NCI-H82 treated with DMSO at 0.1 percent for 48 hours (cell line): Measurements from ENCODE around the gene OSBPL9.
"Not testable (repeated sequence)": the region's sequence is repeated elsewhere in the genome, so short reads cannot be mapped to it uniquely, and the experiment has no call there.

ENCODE experiments used
- DNase-seq: peaks from one replicate; lab custom pipeline; 2025; ENCODE audit not compliant: unreplicated experiment; lab: John Stamatoyannopoulos, UW

OSBPL9 gene

GRCh38 chr1:51607681-51608095 lies 9.2 kb upstream of the OSBPL9 start:
- no peak for DNase-seq

- not testable (repeated sequence) for DNase-seq
Measured at GRCh38 chr1:51610104-51610503, 6.8 kb upstream of the OSBPL9 start.

GRCh38 chr1:51610637-51611036 lies 6.3 kb upstream of the OSBPL9 start:
- peak; percentile 83 for DNase-seq

GRCh38 chr1:51612447-51612961 lies 4.4 kb upstream of the OSBPL9 start:
- DNase-seq: no peak

GRCh38 chr1:51615780-51616291 lies 1.1 kb upstream of the OSBPL9 start:
- DNase-seq: no peak

GRCh38 chr1:51616490-51616889 lies 402 bp upstream of the OSBPL9 start:
- DNase-seq: no peak

- DNase-seq: no peak
Measured at GRCh38 chr1:51618715-51619114, 1.8 kb downstream of the OSBPL9 start.

- DNase-seq: no peak
Measured at GRCh38 chr1:51620470-51620869, 3.6 kb downstream of the OSBPL9 start.

- no peak for DNase-seq
Measured at GRCh38 chr1:51621161-51621560, 4.3 kb downstream of the OSBPL9 start.

- no peak for DNase-seq
Measured at GRCh38 chr1:51621841-51622454, 5.1 kb downstream of the OSBPL9 start.

GRCh38 chr1:51622455-51622913 lies 5.6 kb downstream of the OSBPL9 start:
- peak; percentile 56 for DNase-seq

- DNase-seq: no peak
Measured at GRCh38 chr1:51623025-51623424, 6.1 kb downstream of the OSBPL9 start.

- no peak for DNase-seq
Measured at GRCh38 chr1:51623450-51623849, 6.6 kb downstream of the OSBPL9 start.

GRCh38 chr1:51624855-51625254 lies 8.0 kb downstream of the OSBPL9 start:
- DNase-seq: no peak

- no peak for DNase-seq
Measured at GRCh38 chr1:51627672-51628071, 10.8 kb downstream of the OSBPL9 start.

- DNase-seq: no peak
Measured at GRCh38 chr1:51628715-51629590, 12.1 kb downstream of the OSBPL9 start.

- no peak for DNase-seq
Measured at GRCh38 chr1:51629918-51630317, 13.0 kb downstream of the OSBPL9 start.

GRCh38 chr1:51630393-51630792 lies 13.5 kb downstream of the OSBPL9 start:
- DNase-seq: no peak

- no peak for DNase-seq
Measured at GRCh38 chr1:51630922-51631321, 14.0 kb downstream of the OSBPL9 start.

- DNase-seq: no peak
Measured at GRCh38 chr1:51631747-51632146, 14.9 kb downstream of the OSBPL9 start.

GRCh38 chr1:51634618-51635017 lies 17.7 kb downstream of the OSBPL9 start:
- DNase-seq: no peak

GRCh38 chr1:51635615-51636014 lies 18.7 kb downstream of the OSBPL9 start:
- no peak for DNase-seq
